PC-3 (cell line): ENCODE results near the gene B4GALT2. TPM values are rescaled to one million over a fixed set of nuclear protein-coding genes. Genes with fewer than 3 reads are reported as not detected.

Experiments used
- ATAC-seq: fragments of 200-7000 bp; cut with Tn5 transposase; 2 replicates; pipeline ENCODE4 v1.9.1; 2020; ENCODE audit warnings: mild to moderate bottlenecking, moderate library complexity
- BruUV-seq: library from RNA; stranded (reverse); fragments of 400-500 nt; replicated peaks from 2 replicates; lab custom pipeline; 2021; lab: Mats Ljungman, UMichigan
- CTCF ChIA-PET: fragments of 300-600 bp; sonication (Branson Sonifier 250); formaldehyde crosslinking; loops from one replicate; lab custom pipeline; 2022; ENCODE audit warnings: antibody characterized with exemption; lab: Charles Lee
- POLR2A ChIA-PET: fragments of 300-600 bp; sonication (Branson Sonifier 250); formaldehyde crosslinking; loops from one replicate; lab custom pipeline; 2022; ENCODE audit warnings: antibody characterized with exemption; ENCODE audit not compliant: unreplicated experiment; lab: Charles Lee
- DNase-seq: peaks from one replicate; pipeline ENCODE4 v3.0.0-alpha.2; 2015
- H2AFZ ChIP-seq: fragments of 300-600 bp; sonication (generic); 2 replicates; pipeline ENCODE4 v1.6.0; 2016; ENCODE audit warnings: antibody characterized with exemption, low read length
- H3F3A ChIP-seq: fragments of 300-600 bp; sonication (generic); one replicate; pipeline ENCODE4 v1.6.0; 2017; ENCODE audit warnings: antibody characterized with exemption, low read length, control low read depth, mild to moderate bottlenecking; ENCODE audit not compliant: unreplicated experiment
- H3K27ac ChIP-seq: fragments of 300-600 bp; sonication (generic); 2 replicates; pipeline ENCODE4 v1.5.1; 2016; ENCODE audit warnings: mild to moderate bottlenecking, low read length
- H3K27me3 ChIP-seq: fragments of 300-600 bp; sonication (generic); 2 replicates; pipeline ENCODE4 v1.6.1; 2016; ENCODE audit warnings: low read length, mixed read lengths
- H3K36me3 ChIP-seq: fragments of 300-600 bp; sonication (generic); 2 replicates; pipeline ENCODE4 v1.6.1; 2016; ENCODE audit warnings: low read depth, mixed run types, low read length, mixed read lengths
- H3K4me1 ChIP-seq: fragments of 300-600 bp; sonication (generic); 2 replicates; pipeline ENCODE4 v1.5.1; 2016; ENCODE audit warnings: low read length; ENCODE audit not compliant: insufficient read depth
- H3K4me2 ChIP-seq: fragments of 300-600 bp; sonication (generic); 2 replicates; pipeline ENCODE4 v1.6.0; 2016; ENCODE audit warnings: low read length
- H3K4me3 ChIP-seq: fragments of 300-600 bp; sonication (generic); 2 replicates; pipeline ENCODE4 v1.5.1; 2016; ENCODE audit warnings: mild to moderate bottlenecking, low read length, mixed read lengths
- H3K79me2 ChIP-seq: fragments of 300-600 bp; sonication (generic); 2 replicates; pipeline ENCODE4 v1.6.1; 2017; ENCODE audit warnings: low read length, mixed read lengths
- H3K9ac ChIP-seq: fragments of 300-600 bp; sonication (generic); 2 replicates; pipeline ENCODE4 v1.6.0; 2016; ENCODE audit warnings: mild to moderate bottlenecking, low read length
- H3K9me2 ChIP-seq: fragments of 300-600 bp; sonication (generic); replicated peaks from 2 replicates; pipeline ENCODE4 v1.6.1; 2016; ENCODE audit warnings: mixed run types, low read length, mixed read lengths
- H3K9me3 ChIP-seq: fragments of 300-600 bp; sonication (generic); 2 replicates; pipeline ENCODE4 v1.6.1; 2016; ENCODE audit warnings: low read length, mixed read lengths
- H4K20me1 ChIP-seq: fragments of 300-600 bp; sonication (generic); 2 replicates; pipeline ENCODE4 v1.6.1; 2016; ENCODE audit warnings: low read length, mixed read lengths
- CTCF ChIP-seq: fragments of 300-600 bp; sonication (generic); conservative IDR thresholded peaks from 2 replicates; pipeline ENCODE4 v1.5.1; 2017; ENCODE audit warnings: antibody characterized with exemption, low read depth, mild to moderate bottlenecking, low read length
- EZH2 ChIP-seq: fragments of 300-600 bp; sonication (generic); IDR thresholded peaks from one replicate; pipeline ENCODE4 v1.6.1; 2017; ENCODE audit warnings: antibody characterized with exemption, mild to moderate bottlenecking, low read length; ENCODE audit not compliant: unreplicated experiment
- EZH2phosphoT487 ChIP-seq: fragments of 300-600 bp; sonication (generic); IDR thresholded peaks from 2 replicates; pipeline ENCODE4 v1.6.1; 2018; ENCODE audit warnings: mild to moderate bottlenecking, antibody characterized with exemption, low read length, borderline replicate concordance
- intact Hi-C: fragments of 100-400 bp; cut with micrococcal nuclease; formaldehyde crosslinking; loops from 2 replicates; pipeline ENCODE4 v1.9.0; 2023
- total RNA-seq: library from RNA; depleted of rRNA; stranded (reverse); fragments of >200 nt; gene quantifications from 2 replicates; pipeline ENCODE4 v1.2.3, GENCODE V29; 2014

B4GALT2 gene
- total RNA-seq, 1 experiment from 2014 or later: 103 TPM

GRCh38 chr1:43935711-43936427 lies 43.1 kb upstream of the B4GALT2 start:
- POLR2A ChIA-PET: interaction anchor here (0.5 kb wide), 1 partner anchor 12 kb away, joined by 3 read pairs; no protein-coding TSS in a partner anchor
- Histone ChIP-seq H3K27ac (no peak overlapping the region), H3K4me2 (peak overlapping the region; percentile 82), H3K9ac (no peak overlapping the region), H3K9me2 (no peaks in the 10 kb centered on the region), H2AFZ (no peak overlapping the region), H3K27me3 (no peaks in the 10 kb centered on the region), H4K20me1 (no peaks in the 10 kb centered on the region), H3K4me3 (peak overlapping the region; percentile 60), H3K36me3 (no peaks in the 10 kb centered on the region; the same call in 1 of the 2 replicates), H3K79me2 (peaks cover 6% of the 10 kb centered on the region; the same call in 1 of the 2 replicates), H3F3A (no peaks in the 10 kb centered on the region), H3K9me3 (no peaks in the 10 kb centered on the region), H3K4me1 (peaks cover 43% of the 10 kb centered on the region)
- ATAC-seq: no peak
- intact Hi-C loops: loop anchor here (2.0 kb wide), 1 partner anchor 407 kb away; no protein-coding TSS in a partner anchor
- BruUV-seq: no TSS peak
- CTCF ChIA-PET: interaction anchor here (0.6 to 3.9 kb wide), 6 partner anchors 10 to 270 kb away, joined by 3 to 83 read pairs (median 4); partner anchors contain the start of gene ST3GAL3
- TF ChIP-seq EZH2phosphoT487: no peak
- TF ChIP-seq CTCF: no peak
- TF ChIP-seq EZH2: no peak
- peak; percentile 27 for DNase-seq

GRCh38 chr1:43936431-43937151 lies 42.4 kb upstream of the B4GALT2 start:
- Histone ChIP-seq H4K20me1 (no peaks in the 10 kb centered on the region), H3K9me3 (no peaks in the 10 kb centered on the region), H3K4me1 (peaks cover 43% of the 10 kb centered on the region), H3K4me2 (peak overlapping the region; percentile 83), H3K79me2 (peaks cover 6% of the 10 kb centered on the region; the same call in 1 of the 2 replicates), H3K27me3 (no peaks in the 10 kb centered on the region), H3K9ac (no peak overlapping the region), H3K27ac (0 out of 2 replicates have a peak overlapping the region, but pooled peaks have one; percentile 9), H3F3A (no peaks in the 10 kb centered on the region), H2AFZ (peak overlapping the region; percentile 62), H3K4me3 (peak overlapping the region; percentile 64), H3K36me3 (no peaks in the 10 kb centered on the region; the same call in 1 of the 2 replicates), H3K9me2 (no peaks in the 10 kb centered on the region)
- ChIA-PET CTCF (interaction anchor here (0.6 to 2.5 kb wide), 3 partner anchors 9 to 271 kb away, joined by 3 to 9 read pairs (median 4); partner anchors contain the start of gene ATP6V0B), POLR2A (no interaction called here)
- intact Hi-C loops: no loop called here
- ATAC-seq: peak; percentile 9
- TF ChIP-seq EZH2 (no peak), CTCF (peak; percentile 39; the same call in 1 of the 2 replicates), EZH2phosphoT487 (no peak)
- BruUV-seq: no TSS peak
- DNase-seq: peak; percentile 32
